SHP77 (cell line): ENCODE measurements around the gene BCL2L12.
"Not testable (repeated sequence)": the region's sequence is repeated elsewhere in the genome, so short reads cannot be mapped to it uniquely, and the experiment has no call there.

Experiments
- DNase-seq, 2 experiments: peaks; one replicate each; lab custom pipeline; 2025; lab: John Stamatoyannopoulos, UW

BCL2L12 gene

DNA sequence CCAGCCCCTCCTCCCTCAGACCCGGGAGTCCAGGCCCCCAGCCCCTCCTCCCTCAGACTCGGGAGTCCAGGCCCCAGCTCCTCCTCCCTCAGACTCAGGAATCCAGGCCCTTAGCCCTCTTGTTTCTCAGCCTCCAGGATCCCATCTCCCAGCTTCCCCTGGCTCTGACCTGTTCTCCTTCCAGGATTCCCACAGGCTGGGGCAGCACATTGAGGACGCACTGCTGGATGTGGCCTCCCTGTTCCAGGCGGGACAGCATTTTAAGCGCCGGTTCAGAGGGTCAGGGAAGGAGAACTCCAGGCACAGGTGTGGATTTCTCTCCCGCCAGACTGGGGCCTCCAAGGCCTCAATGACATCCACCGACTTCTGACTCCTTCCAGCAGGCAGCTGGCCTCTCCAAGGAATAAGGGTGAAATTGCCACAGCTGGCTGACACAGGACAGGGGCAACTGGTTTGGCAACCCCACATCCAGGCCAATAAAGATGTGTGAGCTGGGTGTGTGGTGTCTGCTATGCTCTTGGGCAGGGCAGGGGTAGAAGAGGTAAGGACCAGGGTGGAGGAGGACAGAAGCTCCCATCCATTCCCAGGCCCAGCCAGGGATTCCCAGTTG, 47.6 kb downstream of the BCL2L12 start:
- no peak for DNase-seq

DNA sequence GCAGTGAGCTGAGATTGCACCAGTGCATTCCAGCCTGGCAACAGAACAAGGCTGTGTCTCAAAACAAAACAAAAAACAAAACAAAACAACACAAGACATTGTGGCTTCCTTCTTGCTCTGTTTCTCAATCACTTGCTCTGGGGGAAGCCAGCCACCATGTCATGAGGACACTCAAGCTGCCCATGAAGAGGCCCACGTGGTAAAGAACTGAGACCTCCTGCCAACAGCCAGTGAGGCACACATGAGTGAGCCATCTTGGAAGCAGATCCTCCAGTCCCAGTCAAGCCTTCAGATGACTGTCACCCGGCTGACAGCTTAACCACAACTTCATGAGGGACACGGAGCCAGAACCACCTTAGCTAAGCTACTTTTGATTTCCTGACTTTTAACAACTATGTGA, 50.4 kb downstream of the BCL2L12 start:
- no peak for DNase-seq

GRCh38 chr19:49718511-49718910, 52.8 kb downstream of the BCL2L12 start:
- DNase-seq, result no peak

DNA sequence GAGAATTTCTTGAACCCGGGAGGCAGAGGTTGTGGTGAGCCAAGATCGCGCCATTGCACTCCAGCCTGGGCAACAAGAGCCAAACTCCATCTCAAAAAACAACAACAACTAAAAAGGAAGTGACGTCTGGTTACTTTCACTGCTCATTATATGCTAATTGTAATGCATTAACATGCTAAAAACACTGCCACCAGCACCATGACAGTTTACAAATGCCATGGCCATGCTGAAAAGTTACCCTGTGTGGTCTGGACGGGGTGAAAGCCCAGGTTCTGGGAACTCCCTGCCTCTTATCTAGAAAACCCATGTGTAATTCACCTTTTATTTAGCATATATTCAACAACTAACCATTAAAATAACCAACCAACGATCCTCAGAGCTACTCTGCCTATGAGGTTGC, 53.3 kb downstream of the BCL2L12 start:
- no peak for DNase-seq

DNA sequence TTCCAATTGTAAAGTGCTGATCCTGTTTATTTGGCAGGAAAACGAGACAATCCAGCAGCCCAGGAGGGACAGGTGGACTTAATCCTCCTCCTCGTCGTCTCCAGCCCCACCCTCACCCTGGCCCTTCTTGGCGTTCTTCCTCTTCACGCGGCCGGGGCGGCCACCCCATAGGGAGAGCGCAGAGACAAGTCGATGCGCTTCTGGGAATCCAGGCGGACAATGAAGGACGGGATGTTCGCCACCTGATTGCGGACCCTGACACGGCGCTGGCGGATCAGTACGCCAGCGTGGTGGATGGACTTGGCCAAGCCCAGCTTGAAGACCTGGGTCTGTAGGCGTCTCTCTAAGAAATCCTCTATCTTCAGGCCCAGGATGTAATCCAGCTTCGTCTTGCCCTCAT, 53.7 kb downstream of the BCL2L12 start:
- DNase-seq, result not testable (repeated sequence)
